Muscle layer of duodenum (tissue), 2 donors: ENCODE measurements around the gene ZNF354C.
"Not testable (repeated sequence)": the region's sequence is repeated elsewhere in the genome, so short reads cannot be mapped to it uniquely, and the experiment has no call there.

ENCODE experiments used
- H3K27ac ChIP-seq: one replicate; pipeline ENCODE4 v1.7.0; 2013; ENCODE audit warnings: mild to moderate bottlenecking, low read length
- H3K27me3 ChIP-seq: one replicate; pipeline ENCODE4 v1.7.0; 2013; ENCODE audit warnings: low read depth, mild to moderate bottlenecking, control low read depth, low read length
- H3K36me3 ChIP-seq, 2 donors: one replicate each; pipeline ENCODE4 v1.7.0; 2013; ENCODE audit warnings: low read length in 2 of 2, control low read depth in 1 of 2, mild to moderate bottlenecking in 1 of 2; ENCODE audit not compliant: insufficient read depth in 2 of 2, control insufficient read depth in 1 of 2
- H3K4me1 ChIP-seq, 2 donors: one replicate each; pipeline ENCODE4 v1.7.0; 2013; ENCODE audit warnings: low read length in 2 of 2, mild to moderate bottlenecking in 2 of 2, control low read depth in 1 of 2, moderate library complexity in 1 of 2; ENCODE audit not compliant: insufficient read depth in 2 of 2, control insufficient read depth in 1 of 2
- H3K4me3 ChIP-seq, 2 donors: one replicate each; pipeline ENCODE4 v1.7.0; 2013; ENCODE audit warnings: low read length in 2 of 2, low read depth in 1 of 2, mild to moderate bottlenecking in 1 of 2
- H3K9me3 ChIP-seq, 2 donors: one replicate each; pipeline ENCODE4 v1.7.0; 2013; ENCODE audit warnings: low read length in 2 of 2, control low read depth in 1 of 2, mild to moderate bottlenecking in 1 of 2; ENCODE audit not compliant: control insufficient read depth in 1 of 2
- donor health status: healthy.

Gene ZNF354C

GRCh38 chr5:179065703-179066102, 5.5 kb downstream of the ZNF354C start:
- peaks cover 37 to 38% of the 10 kb centered on the region in 2 donors for H3K9me3 ChIP-seq
- peak overlapping the region in 1 of 2 donors; percentile 12 for H3K4me3 ChIP-seq
- no peak overlapping the region for H3K27ac ChIP-seq
- H3K4me1 ChIP-seq, result peaks cover 0 to 14% of the 10 kb centered on the region in 2 donors
- peaks cover 14 to 71% of the 10 kb centered on the region in 2 donors for H3K36me3 ChIP-seq
- no peaks in the 10 kb centered on the region for H3K27me3 ChIP-seq

- peak overlapping the region; percentile 30 to 68 for H3K4me3 ChIP-seq
- no peak overlapping the region for H3K27ac ChIP-seq
- H3K36me3 ChIP-seq, result peaks cover 38 to 81% of the 10 kb centered on the region in 2 donors
These were observed 19.2 kb downstream of the ZNF354C start for GRCh38 chr5:179079165-179079987.

GRCh38 chr5:179080724-179081123, 20.6 kb downstream of the ZNF354C start:
- Histone ChIP-seq H3K4me1 (no peaks in the 10 kb centered on the region), H3K9me3 (peaks cover 82 to 91% of the 10 kb centered on the region in 2 donors), H3K27me3 (no peaks in the 10 kb centered on the region), H3K4me3 (peak overlapping the region; percentile 22 to 68), H3K36me3 (peaks cover 34 to 72% of the 10 kb centered on the region in 2 donors), H3K27ac (no peak overlapping the region)

More at GRCh38 chr5:179079165-179079987, 19.2 kb downstream of the ZNF354C start:
- Histone ChIP-seq H3K27me3 (no peaks in the 10 kb centered on the region), H3K4me1 (no peaks in the 10 kb centered on the region), H3K9me3 (peaks cover 83 to 88% of the 10 kb centered on the region in 2 donors)

GRCh38 chr5:179089502-179089901, 29.3 kb downstream of the ZNF354C start:
- peaks cover 0 to under 1% of the 10 kb centered on the region in 2 donors for H3K36me3 ChIP-seq
- H3K4me1 ChIP-seq, result no peaks in the 10 kb centered on the region
- no peaks in the 10 kb centered on the region for H3K27me3 ChIP-seq
- H3K4me3 ChIP-seq, result peak overlapping the region in 1 of 2 donors; percentile 32
- H3K27ac ChIP-seq, result no peak overlapping the region
- H3K9me3 ChIP-seq, result peaks cover 44 to 74% of the 10 kb centered on the region in 2 donors

- Histone ChIP-seq H3K9me3 (peaks cover 10 to 38% of the 10 kb centered on the region in 2 donors), H3K4me3 (peak overlapping the region in 1 of 2 donors; percentile 45)
- not testable (repeated sequence) for H3K27ac ChIP-seq, H3K36me3 ChIP-seq, H3K4me1 ChIP-seq, H3K27me3 ChIP-seq
These were observed 41.1 kb downstream of the ZNF354C start for GRCh38 chr5:179101282-179101681.

- H3K9me3 ChIP-seq, result peaks cover 21 to 76% of the 10 kb centered on the region in 2 donors
- H3K36me3 ChIP-seq, result peaks cover 6 to 17% of the 10 kb centered on the region in 2 donors
- no peaks in the 10 kb centered on the region for H3K27me3 ChIP-seq
- no peak overlapping the region for H3K27ac ChIP-seq
- H3K4me3 ChIP-seq, result no peak overlapping the region
- no peaks in the 10 kb centered on the region for H3K4me1 ChIP-seq
These were observed 50.4 kb downstream of the ZNF354C start for GRCh38 chr5:179110528-179110927.

- Histone ChIP-seq H3K36me3 (peaks cover 6 to 18% of the 10 kb centered on the region in 2 donors), H3K27me3 (no peaks in the 10 kb centered on the region), H3K4me1 (no peaks in the 10 kb centered on the region), H3K27ac (no peak overlapping the region), H3K4me3 (peak overlapping the region in 1 of 2 donors; percentile 30), H3K9me3 (peaks cover 24 to 82% of the 10 kb centered on the region in 2 donors)
These were observed 51.4 kb downstream of the ZNF354C start for GRCh38 chr5:179111267-179112207.

GRCh38 chr5:179112469-179113142, 52.4 kb downstream of the ZNF354C start:
- peaks cover 27 to 75% of the 10 kb centered on the region in 2 donors for H3K9me3 ChIP-seq
- peak overlapping the region in 1 of 2 donors; percentile 30 for H3K4me3 ChIP-seq
- no peaks in the 10 kb centered on the region for H3K27me3 ChIP-seq
- peaks cover 6 to 18% of the 10 kb centered on the region in 2 donors for H3K36me3 ChIP-seq
- H3K4me1 ChIP-seq, result no peaks in the 10 kb centered on the region
- H3K27ac ChIP-seq, result no peak overlapping the region

- H3K4me3 ChIP-seq, result peak overlapping the region in 1 of 2 donors; percentile 2
- no peaks in the 10 kb centered on the region for H3K4me1 ChIP-seq
- no peak overlapping the region for H3K27ac ChIP-seq
- H3K36me3 ChIP-seq, result peaks cover 6 to 18% of the 10 kb centered on the region in 2 donors
- H3K27me3 ChIP-seq, result no peaks in the 10 kb centered on the region
- H3K9me3 ChIP-seq, result peaks cover 27 to 70% of the 10 kb centered on the region in 2 donors
These were observed 53.0 kb downstream of the ZNF354C start for GRCh38 chr5:179113143-179113530.

- H3K27me3 ChIP-seq, result no peaks in the 10 kb centered on the region
- H3K4me3 ChIP-seq, result peak overlapping the region in 1 of 2 donors; percentile 2
- no peaks in the 10 kb centered on the region for H3K4me1 ChIP-seq
- H3K36me3 ChIP-seq, result peaks cover 6 to 18% of the 10 kb centered on the region in 2 donors
- no peak overlapping the region for H3K27ac ChIP-seq
- H3K9me3 ChIP-seq, result peaks cover 27 to 64% of the 10 kb centered on the region in 2 donors
These were observed 53.9 kb downstream of the ZNF354C start for GRCh38 chr5:179113945-179114641.
